Measurements from ENCODE around the gene FRMD3. TPM values are rescaled to one million over a fixed set of nuclear protein-coding genes. Genes with fewer than 3 reads are reported as not detected.

FRMD3 gene
- total RNA-seq, 4 donors from 2014 or later: 2.2 to 5.8 (median 4.4) TPM

DNA sequence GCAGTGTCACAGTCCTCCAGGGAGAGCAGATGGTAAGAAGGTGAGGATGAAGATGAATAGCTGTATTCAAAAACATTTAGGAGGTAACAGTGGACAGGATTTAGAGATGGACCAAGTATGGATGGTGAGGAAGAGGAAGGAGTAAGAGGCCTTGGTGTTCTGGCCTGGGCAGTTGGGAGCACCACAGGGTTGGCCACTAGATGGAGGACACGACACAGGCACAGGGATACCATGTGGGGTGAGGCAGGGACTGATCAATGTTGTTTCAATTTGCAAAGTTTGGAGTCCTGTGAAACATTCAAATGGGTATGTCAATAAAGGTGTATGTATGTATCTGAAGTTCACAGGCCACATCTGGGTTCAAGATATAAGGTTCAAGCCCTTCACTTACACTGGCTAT lies 334.2 kb downstream of the FRMD3 start:
- intact Hi-C loops (cut with DNase I; ENCODE audit: low total_unique reads): no loop called here
- 81 to 88% methylated on average over 1 of the region's 1 CpG for WGBS, 2 donors

GRCh38 chr9:83200531-83200930 lies 337.7 kb downstream of the FRMD3 start:
- TF ChIP-seq POLR2A (IDR thresholded peaks at IDR 0.05): no peak
- TF ChIP-seq, protein P1, sequence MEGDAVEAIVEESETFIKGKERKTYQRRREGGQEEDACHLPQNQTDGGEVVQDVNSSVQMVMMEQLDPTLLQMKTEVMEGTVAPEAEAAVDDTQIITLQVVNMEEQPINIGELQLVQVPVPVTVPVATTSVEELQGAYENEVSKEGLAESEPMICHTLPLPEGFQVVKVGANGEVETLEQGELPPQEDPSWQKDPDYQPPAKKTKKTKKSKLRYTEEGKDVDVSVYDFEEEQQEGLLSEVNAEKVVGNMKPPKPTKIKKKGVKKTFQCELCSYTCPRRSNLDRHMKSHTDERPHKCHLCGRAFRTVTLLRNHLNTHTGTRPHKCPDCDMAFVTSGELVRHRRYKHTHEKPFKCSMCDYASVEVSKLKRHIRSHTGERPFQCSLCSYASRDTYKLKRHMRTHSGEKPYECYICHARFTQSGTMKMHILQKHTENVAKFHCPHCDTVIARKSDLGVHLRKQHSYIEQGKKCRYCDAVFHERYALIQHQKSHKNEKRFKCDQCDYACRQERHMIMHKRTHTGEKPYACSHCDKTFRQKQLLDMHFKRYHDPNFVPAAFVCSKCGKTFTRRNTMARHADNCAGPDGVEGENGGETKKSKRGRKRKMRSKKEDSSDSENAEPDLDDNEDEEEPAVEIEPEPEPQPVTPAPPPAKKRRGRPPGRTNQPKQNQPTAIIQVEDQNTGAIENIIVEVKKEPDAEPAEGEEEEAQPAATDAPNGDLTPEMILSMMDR (IDR thresholded peaks at IDR 0.05): no peak
- DNase-seq (ENCODE audit: low spot score in 2 of 2): no peak
- no peak overlapping the region for H3K4me3 ChIP-seq (ENCODE audit: low read depth, poor library complexity, severe bottlenecking)
- intact Hi-C loops (cut with DNase I; ENCODE audit: low total_unique reads): no loop called here
- 92 to 93% methylated on average over 2 of the region's 2 CpGs for WGBS, 2 donors

More for the DNA sequence above, 334.2 kb downstream of the FRMD3 start:
- no peak overlapping the region for H3K4me3 ChIP-seq (ENCODE audit: low read depth, poor library complexity, severe bottlenecking)
- TF ChIP-seq POLR2A (IDR thresholded peaks at IDR 0.05): no peak
- TF ChIP-seq, protein P1 (IDR thresholded peaks at IDR 0.05): no peak
- no peak for DNase-seq (ENCODE audit: low spot score in 2 of 2)

DNA sequence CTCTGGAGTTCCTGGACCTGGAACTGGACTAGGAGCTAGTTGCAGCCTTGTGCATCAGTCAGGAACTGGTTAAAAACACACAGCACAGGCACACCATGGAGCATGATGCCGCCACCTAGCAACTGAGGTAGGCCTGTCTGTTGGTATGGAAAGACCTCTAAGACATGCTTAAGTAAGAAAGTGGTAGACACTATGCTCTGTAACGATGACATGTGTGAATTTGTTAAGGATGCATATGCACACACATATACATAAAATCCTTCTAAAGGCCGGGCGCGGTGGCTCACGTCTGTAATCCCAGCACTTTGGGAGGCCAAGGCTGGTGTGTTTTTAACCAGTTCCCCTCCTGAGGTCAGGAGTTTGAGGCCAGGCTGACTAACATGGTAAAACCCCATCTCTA lies 338.4 kb downstream of the FRMD3 start:
- TF ChIP-seq POLR2A (IDR thresholded peaks at IDR 0.05): no peak
- TF ChIP-seq, protein P1 (IDR thresholded peaks at IDR 0.05): no peak
- H3K4me3 ChIP-seq (ENCODE audit: low read depth, poor library complexity, severe bottlenecking): no peak overlapping the region
- no peak for DNase-seq (ENCODE audit: low spot score in 2 of 2)
- WGBS, 2 donors: 80 to 84% methylated on average over 6 of the region's 6 CpGs
- intact Hi-C loops (cut with DNase I; ENCODE audit: low total_unique reads): no loop called here

GRCh38 chr9:83199240-83199639 lies 339.0 kb downstream of the FRMD3 start:
- WGBS, 2 donors: 14% methylated on average over 5 of the region's 5 CpGs
- TF ChIP-seq, protein P1 (IDR thresholded peaks at IDR 0.05): no peak
- no peak for TF ChIP-seq POLR2A (IDR thresholded peaks at IDR 0.05)
- H3K4me3 ChIP-seq (ENCODE audit: low read depth, poor library complexity, severe bottlenecking): no peak overlapping the region
- intact Hi-C loops (cut with DNase I; ENCODE audit: low total_unique reads): no loop called here
- no peak for DNase-seq (ENCODE audit: low spot score in 2 of 2)

DNA sequence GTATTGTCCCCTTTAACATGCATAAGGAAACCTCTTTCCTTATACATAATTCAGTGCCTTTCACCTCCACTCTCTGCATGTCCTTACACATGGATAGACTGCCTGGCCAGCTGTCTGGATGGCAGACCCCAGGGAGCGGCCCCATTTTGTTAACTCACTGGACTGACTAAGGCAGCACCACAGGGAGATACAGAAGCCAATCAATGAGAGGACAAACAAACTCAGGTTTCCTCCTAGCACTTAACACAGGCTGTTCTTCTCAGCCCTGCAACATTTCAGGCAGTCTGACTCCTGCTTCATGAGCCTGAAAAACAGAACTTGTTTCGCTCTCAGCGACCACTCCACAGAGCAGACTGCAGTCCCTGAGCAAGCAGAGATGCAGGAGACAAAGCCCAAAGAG lies 339.8 kb downstream of the FRMD3 start:
- intact Hi-C loops (cut with DNase I; ENCODE audit: low total_unique reads): no loop called here
- no peak for TF ChIP-seq POLR2A (IDR thresholded peaks at IDR 0.05)
- TF ChIP-seq, protein P1 (IDR thresholded peaks at IDR 0.05): no peak
- WGBS, 2 donors: 75 to 77% methylated on average over 3 of the region's 3 CpGs

GRCh38 chr9:83197591-83197990 lies 340.6 kb downstream of the FRMD3 start:
- no peak overlapping the region for H3K4me3 ChIP-seq (ENCODE audit: low read depth, poor library complexity, severe bottlenecking)
- no peak for TF ChIP-seq POLR2A (IDR thresholded peaks at IDR 0.05)
- TF ChIP-seq, protein P1 (IDR thresholded peaks at IDR 0.05): no peak
- DNase-seq (ENCODE audit: low spot score in 2 of 2): no peak
- intact Hi-C loops (cut with DNase I; ENCODE audit: low total_unique reads): no loop called here
- 30 to 31% methylated on average over 6 of the region's 6 CpGs for WGBS, 2 donors

More for the DNA sequence above, 339.8 kb downstream of the FRMD3 start:
- H3K4me3 ChIP-seq (ENCODE audit: low read depth, poor library complexity, severe bottlenecking): no peak overlapping the region
- DNase-seq (ENCODE audit: low spot score in 2 of 2): no peak

All from lower leg skin (tissue), 4 donors.